ENCODE results near the gene FGFR2.

The FGFR2 gene

DNA sequence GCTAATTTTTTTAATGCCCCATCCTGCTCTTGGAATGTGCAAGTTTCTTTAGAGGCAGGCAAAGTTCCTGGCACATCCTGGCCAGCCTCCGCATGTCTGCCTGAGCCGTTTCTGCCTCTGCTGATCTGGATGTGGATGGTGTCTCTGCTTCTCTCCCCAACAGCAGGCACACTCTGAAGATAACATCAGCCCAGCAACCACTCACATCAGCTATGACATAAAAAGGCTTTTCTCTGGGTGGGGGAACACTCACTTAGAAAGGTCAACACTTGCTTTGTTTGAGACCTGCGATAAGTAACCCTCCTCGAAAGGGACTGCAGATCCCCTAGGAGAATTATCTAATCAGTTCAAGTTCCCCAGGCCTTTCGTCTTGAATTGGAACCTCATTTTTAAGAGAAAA is 142.9 kb downstream of the FGFR2 start:
- no peak overlapping the region for H3K4ac ChIP-seq (ENCODE audit: low read depth, low read length)
- H4K8ac ChIP-seq (ENCODE audit: low read depth, low read length) = no peak overlapping the region
- no CpG with 5 or more reads among the region's 5 CpGs for WGBS (ENCODE audit: extremely low coverage, insufficient coverage, low lambda C conversion rate)
- no peak overlapping the region for H3K4me3 ChIP-seq (ENCODE audit: low read length)
- H3K4me2 ChIP-seq (ENCODE audit: low read length) = no peak overlapping the region
- H2BK15ac ChIP-seq (replicated peaks; ENCODE audit: low read depth) = no peak overlapping the region
- no peak overlapping the region for H2AK5ac ChIP-seq (ENCODE audit: low read length)
- H2BK5ac ChIP-seq (ENCODE audit: low read length) = no peak overlapping the region
- H3K23ac ChIP-seq (ENCODE audit: low read length) = no peak overlapping the region
- H3K4me1 ChIP-seq (ENCODE audit: control insufficient read depth, low read depth, low read length) = peaks cover 17% of the 10 kb centered on the region
- no peak overlapping the region for H3K18ac ChIP-seq (ENCODE audit: low read length)
- H3K36me3 ChIP-seq (ENCODE audit: control insufficient read depth, insufficient read depth, low read length) = no peaks in the 10 kb centered on the region
- no peak overlapping the region for H3K27ac ChIP-seq (ENCODE audit: low read depth, low read length)
- H3K27me3 ChIP-seq (ENCODE audit: insufficient read depth, low read length, poor library complexity) = no peaks in the 10 kb centered on the region
- H3K9ac ChIP-seq (ENCODE audit: low read length) = no peak overlapping the region
- H3K56ac ChIP-seq (ENCODE audit: low read length) = no peak overlapping the region
- H3K79me2 ChIP-seq (ENCODE audit: control insufficient read depth, insufficient read depth, low read length) = no peaks in the 10 kb centered on the region
- H2BK120ac ChIP-seq (ENCODE audit: low read depth, low read length) = no peak overlapping the region
- no peaks in the 10 kb centered on the region for H3K79me1 ChIP-seq (ENCODE audit: low read length)
- no peak overlapping the region for H4K5ac ChIP-seq (ENCODE audit: low read length)
- peak; percentile 94 for DNase-seq

DNA sequence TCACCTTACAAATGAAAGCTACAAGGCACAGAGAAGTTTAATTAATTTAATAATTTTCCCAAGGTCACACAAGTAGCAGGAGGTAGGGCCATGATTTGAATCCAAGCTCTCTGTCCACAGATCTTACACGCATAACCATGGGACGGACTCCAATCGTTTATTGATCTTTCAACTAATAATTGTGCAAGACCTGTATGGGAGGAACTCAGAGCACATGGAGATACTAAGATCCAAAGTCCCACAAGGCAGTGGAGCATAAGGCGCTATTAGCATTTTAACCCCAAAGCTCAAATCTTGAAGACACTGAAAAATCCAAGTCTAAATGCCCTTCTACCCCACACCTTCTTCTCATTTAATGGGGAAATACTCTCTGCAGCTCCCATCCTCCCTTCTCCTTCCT is 143.5 kb downstream of the FGFR2 start:
- Histone ChIP-seq H3K23ac (ENCODE audit: low read length) (no peak overlapping the region), H3K4me2 (ENCODE audit: low read length) (no peak overlapping the region), H3K4ac (ENCODE audit: low read depth, low read length) (no peak overlapping the region), H3K27ac (ENCODE audit: low read depth, low read length) (no peak overlapping the region), H2BK15ac (replicated peaks; ENCODE audit: low read depth) (no peak overlapping the region), H4K5ac (ENCODE audit: low read length) (no peak overlapping the region), H4K8ac (ENCODE audit: low read depth, low read length) (no peak overlapping the region), H2BK120ac (ENCODE audit: low read depth, low read length) (no peak overlapping the region), H3K27me3 (ENCODE audit: insufficient read depth, low read length, poor library complexity) (no peaks in the 10 kb centered on the region), H2AK5ac (ENCODE audit: low read length) (no peak overlapping the region), H2BK5ac (ENCODE audit: low read length) (peak overlapping the region; percentile 14), H3K36me3 (ENCODE audit: control insufficient read depth, insufficient read depth, low read length) (no peaks in the 10 kb centered on the region), H3K79me2 (ENCODE audit: control insufficient read depth, insufficient read depth, low read length) (no peaks in the 10 kb centered on the region), H3K4me1 (ENCODE audit: control insufficient read depth, low read depth, low read length) (peaks cover 16% of the 10 kb centered on the region), H3K9ac (ENCODE audit: low read length) (no peak overlapping the region), H3K4me3 (ENCODE audit: low read length) (no peak overlapping the region), H3K79me1 (ENCODE audit: low read length) (no peaks in the 10 kb centered on the region), H3K18ac (ENCODE audit: low read length) (no peak overlapping the region), H3K56ac (ENCODE audit: low read length) (peak overlapping the region; percentile 56)
- no CpG with 5 or more reads among the region's 4 CpGs for WGBS (ENCODE audit: extremely low coverage, insufficient coverage, low lambda C conversion rate)
- DNase-seq = no peak

DNA sequence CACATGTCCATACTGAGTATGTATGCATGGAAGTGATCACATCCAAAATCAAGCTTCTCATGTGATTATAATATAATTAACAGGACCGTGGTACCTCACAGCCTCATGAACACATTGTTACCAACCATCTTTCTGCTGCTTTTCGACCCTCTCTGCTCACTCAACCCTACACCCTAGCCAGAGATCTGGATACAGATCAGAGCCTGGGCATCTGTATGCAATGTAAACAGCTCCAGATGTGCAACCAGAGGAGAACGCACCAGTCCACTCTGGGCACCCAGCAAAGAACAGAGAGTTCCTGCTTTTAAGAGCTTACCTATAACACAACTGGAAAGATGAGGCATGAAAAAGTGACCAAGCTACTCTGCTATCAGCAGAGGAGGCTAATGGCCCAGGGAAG is 145.1 kb downstream of the FGFR2 start:
- Histone ChIP-seq H3K36me3 (ENCODE audit: control insufficient read depth, insufficient read depth, low read length) (no peaks in the 10 kb centered on the region), H3K4ac (ENCODE audit: low read depth, low read length) (no peak overlapping the region), H3K4me1 (ENCODE audit: control insufficient read depth, low read depth, low read length) (peaks cover 13% of the 10 kb centered on the region), H3K56ac (ENCODE audit: low read length) (no peak overlapping the region), H3K18ac (ENCODE audit: low read length) (peak overlapping the region; percentile 57), H3K4me3 (ENCODE audit: low read length) (no peak overlapping the region), H3K27ac (ENCODE audit: low read depth, low read length) (no peak overlapping the region), H3K9ac (ENCODE audit: low read length) (no peak overlapping the region), H3K79me2 (ENCODE audit: control insufficient read depth, insufficient read depth, low read length) (no peaks in the 10 kb centered on the region), H3K4me2 (ENCODE audit: low read length) (no peak overlapping the region), H3K23ac (ENCODE audit: low read length) (no peak overlapping the region), H2BK120ac (ENCODE audit: low read depth, low read length) (no peak overlapping the region), H2BK15ac (replicated peaks; ENCODE audit: low read depth) (peak overlapping the region; percentile 14), H4K5ac (ENCODE audit: low read length) (no peak overlapping the region), H3K79me1 (ENCODE audit: low read length) (no peaks in the 10 kb centered on the region), H2AK5ac (ENCODE audit: low read length) (no peak overlapping the region), H2BK5ac (ENCODE audit: low read length) (no peak overlapping the region), H4K8ac (ENCODE audit: low read depth, low read length) (no peak overlapping the region), H3K27me3 (ENCODE audit: insufficient read depth, low read length, poor library complexity) (no peaks in the 10 kb centered on the region)
- no peak for DNase-seq
- no CpG with 5 or more reads among the region's 3 CpGs for WGBS (ENCODE audit: extremely low coverage, insufficient coverage, low lambda C conversion rate)

DNA sequence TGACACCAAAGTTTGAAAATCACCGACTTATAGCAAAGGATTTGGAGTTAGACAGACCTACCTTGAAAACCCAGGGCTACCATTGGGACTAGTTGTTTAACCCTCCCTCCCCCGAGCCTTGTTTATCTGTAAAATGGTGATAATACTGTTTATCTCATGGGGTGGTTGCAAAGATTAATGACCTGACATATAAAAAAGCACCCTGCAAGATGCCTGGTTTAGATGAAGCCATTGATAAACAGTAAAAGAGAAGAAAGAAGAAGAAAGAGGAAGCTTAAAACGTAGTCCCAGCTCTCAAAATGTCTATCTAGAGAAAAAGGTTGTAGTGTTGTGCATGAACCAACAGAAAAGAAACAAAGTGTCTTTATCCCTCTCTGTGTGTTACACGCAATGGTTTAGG is 145.7 kb downstream of the FGFR2 start:
- H2BK15ac ChIP-seq (replicated peaks; ENCODE audit: low read depth) = peak overlapping the region; percentile 14
- H2BK5ac ChIP-seq (ENCODE audit: low read length) = no peak overlapping the region
- peak; percentile 72 for DNase-seq
- no peaks in the 10 kb centered on the region for H3K79me2 ChIP-seq (ENCODE audit: control insufficient read depth, insufficient read depth, low read length)
- H3K56ac ChIP-seq (ENCODE audit: low read length) = no peak overlapping the region
- H3K9ac ChIP-seq (ENCODE audit: low read length) = no peak overlapping the region
- H3K27ac ChIP-seq (ENCODE audit: low read depth, low read length) = no peak overlapping the region
- H3K4me1 ChIP-seq (ENCODE audit: control insufficient read depth, low read depth, low read length) = peaks cover 13% of the 10 kb centered on the region
- H2BK120ac ChIP-seq (ENCODE audit: low read depth, low read length) = no peak overlapping the region
- H3K4me2 ChIP-seq (ENCODE audit: low read length) = peak overlapping the region; percentile 16
- no peak overlapping the region for H3K4me3 ChIP-seq (ENCODE audit: low read length)
- peak overlapping the region; percentile 57 for H3K18ac ChIP-seq (ENCODE audit: low read length)
- H2AK5ac ChIP-seq (ENCODE audit: low read length) = no peak overlapping the region
- no peak overlapping the region for H3K23ac ChIP-seq (ENCODE audit: low read length)
- H3K4ac ChIP-seq (ENCODE audit: low read depth, low read length) = no peak overlapping the region
- no peaks in the 10 kb centered on the region for H3K27me3 ChIP-seq (ENCODE audit: insufficient read depth, low read length, poor library complexity)
- no peak overlapping the region for H4K5ac ChIP-seq (ENCODE audit: low read length)
- no peak overlapping the region for H4K8ac ChIP-seq (ENCODE audit: low read depth, low read length)
- WGBS (ENCODE audit: extremely low coverage, insufficient coverage, low lambda C conversion rate) = no CpG with 5 or more reads among the region's 4 CpGs
- H3K36me3 ChIP-seq (ENCODE audit: control insufficient read depth, insufficient read depth, low read length) = no peaks in the 10 kb centered on the region
- no peaks in the 10 kb centered on the region for H3K79me1 ChIP-seq (ENCODE audit: low read length)

DNA sequence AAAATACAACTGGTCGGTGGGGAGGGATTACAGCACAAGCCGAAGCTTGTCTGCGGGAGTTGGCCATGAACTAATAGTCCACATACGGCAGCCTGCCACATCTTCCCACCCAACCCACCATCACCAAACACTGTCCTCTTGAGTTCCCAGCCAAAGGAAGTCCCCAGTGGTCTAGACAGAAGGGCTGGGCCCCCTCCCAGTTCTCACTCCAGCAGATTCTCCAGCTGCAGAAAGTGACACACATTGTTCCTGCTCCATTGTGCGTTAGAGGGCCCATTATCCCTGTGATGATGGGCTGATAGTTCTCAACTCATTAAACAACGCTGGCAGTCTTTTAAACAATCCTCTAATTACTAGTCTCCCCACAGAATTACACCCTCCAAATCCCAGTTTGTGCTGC is 148.0 kb downstream of the FGFR2 start:
- peak; percentile 76 for DNase-seq
- H2BK5ac ChIP-seq (ENCODE audit: low read length) = no peak overlapping the region
- H3K18ac ChIP-seq (ENCODE audit: low read length) = peak overlapping the region; percentile 34
- H3K27ac ChIP-seq (ENCODE audit: low read depth, low read length) = no peak overlapping the region
- no peak overlapping the region for H3K9ac ChIP-seq (ENCODE audit: low read length)
- no peak overlapping the region for H3K56ac ChIP-seq (ENCODE audit: low read length)
- H3K4ac ChIP-seq (ENCODE audit: low read depth, low read length) = no peak overlapping the region
- no peak overlapping the region for H3K4me3 ChIP-seq (ENCODE audit: low read length)
- H3K4me1 ChIP-seq (ENCODE audit: control insufficient read depth, low read depth, low read length) = peaks cover 13% of the 10 kb centered on the region
- H3K36me3 ChIP-seq (ENCODE audit: control insufficient read depth, insufficient read depth, low read length) = no peaks in the 10 kb centered on the region
- H3K79me2 ChIP-seq (ENCODE audit: control insufficient read depth, insufficient read depth, low read length) = no peaks in the 10 kb centered on the region
- no peak overlapping the region for H3K4me2 ChIP-seq (ENCODE audit: low read length)
- H4K5ac ChIP-seq (ENCODE audit: low read length) = no peak overlapping the region
- no peak overlapping the region for H2BK15ac ChIP-seq (replicated peaks; ENCODE audit: low read depth)
- no CpG with 5 or more reads among the region's 6 CpGs for WGBS (ENCODE audit: extremely low coverage, insufficient coverage, low lambda C conversion rate)
- no peaks in the 10 kb centered on the region for H3K79me1 ChIP-seq (ENCODE audit: low read length)
- no peak overlapping the region for H2BK120ac ChIP-seq (ENCODE audit: low read depth, low read length)
- no peaks in the 10 kb centered on the region for H3K27me3 ChIP-seq (ENCODE audit: insufficient read depth, low read length, poor library complexity)
- H3K23ac ChIP-seq (ENCODE audit: low read length) = no peak overlapping the region
- H2AK5ac ChIP-seq (ENCODE audit: low read length) = peak overlapping the region; percentile 64
- no peak overlapping the region for H4K8ac ChIP-seq (ENCODE audit: low read depth, low read length)

DNA sequence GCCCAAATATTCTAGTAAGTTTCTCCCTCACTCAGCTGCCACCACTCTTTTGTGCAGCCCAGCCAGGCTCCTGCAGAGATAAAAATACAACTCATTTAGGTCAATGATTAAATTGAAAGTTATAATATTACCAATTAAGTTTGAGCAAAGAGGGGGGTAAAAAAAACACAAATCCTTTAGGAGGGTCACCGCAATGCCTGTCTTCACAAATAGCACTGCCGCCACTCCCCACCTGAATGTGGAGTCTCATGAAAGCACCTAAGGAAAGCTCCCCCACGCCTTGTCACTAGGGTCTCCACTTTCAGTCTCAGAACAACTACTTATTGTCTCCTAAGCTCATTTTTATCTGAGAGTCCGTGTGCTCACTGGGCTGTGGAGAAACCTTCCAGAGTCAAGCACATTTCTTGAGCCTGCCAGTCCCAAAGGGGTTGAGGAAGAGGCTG is 148.7 kb downstream of the FGFR2 start:
- no CpG with 5 or more reads among the region's 4 CpGs for WGBS (ENCODE audit: extremely low coverage, insufficient coverage, low lambda C conversion rate)
- H3K79me2 ChIP-seq (ENCODE audit: control insufficient read depth, insufficient read depth, low read length) = no peaks in the 10 kb centered on the region
- H3K27me3 ChIP-seq (ENCODE audit: insufficient read depth, low read length, poor library complexity) = no peaks in the 10 kb centered on the region
- no peak overlapping the region for H4K5ac ChIP-seq (ENCODE audit: low read length)
- peak overlapping the region; percentile 57 for H2BK120ac ChIP-seq (ENCODE audit: low read depth, low read length)
- H3K23ac ChIP-seq (ENCODE audit: low read length) = peak overlapping the region; percentile 60
- H2AK5ac ChIP-seq (ENCODE audit: low read length) = peak overlapping the region; percentile 64
- H2BK15ac ChIP-seq (replicated peaks; ENCODE audit: low read depth) = no peak overlapping the region
- no peak overlapping the region for H3K18ac ChIP-seq (ENCODE audit: low read length)
- H3K4me2 ChIP-seq (ENCODE audit: low read length) = no peak overlapping the region
- H3K9ac ChIP-seq (ENCODE audit: low read length) = no peak overlapping the region
- H3K27ac ChIP-seq (ENCODE audit: low read depth, low read length) = no peak overlapping the region
- no peak overlapping the region for H3K4me3 ChIP-seq (ENCODE audit: low read length)
- H3K79me1 ChIP-seq (ENCODE audit: low read length) = no peaks in the 10 kb centered on the region
- H3K4ac ChIP-seq (ENCODE audit: low read depth, low read length) = no peak overlapping the region
- no peak for DNase-seq
- H4K8ac ChIP-seq (ENCODE audit: low read depth, low read length) = no peak overlapping the region
- peak overlapping the region; percentile 6 for H2BK5ac ChIP-seq (ENCODE audit: low read length)
- H3K56ac ChIP-seq (ENCODE audit: low read length) = peak overlapping the region; percentile 57
- H3K36me3 ChIP-seq (ENCODE audit: control insufficient read depth, insufficient read depth, low read length) = no peaks in the 10 kb centered on the region
- H3K4me1 ChIP-seq (ENCODE audit: control insufficient read depth, low read depth, low read length) = peaks cover 10% of the 10 kb centered on the region

Data from mesendoderm (in vitro differentiated cells).